HepG2 (cell line): Measurements from ENCODE around the gene ACBD3. TPM values are rescaled to one million over a fixed set of nuclear protein-coding genes. Genes with fewer than 3 reads are reported as not detected.

Experiments
- ATAC-seq: fragments of 200-7000 bp; cut with Tn5 transposase; 3 replicates; pipeline ENCODE4 v1.9.1; 2020; ENCODE audit warnings: mild to moderate bottlenecking, moderate library complexity
- BruUV-seq: library from RNA; stranded (reverse); fragments of 400-500 nt; replicated peaks from 2 replicates; lab custom pipeline; 2021; lab: Mats Ljungman, UMichigan
- CTCF ChIA-PET: fragments of 300-600 bp; formaldehyde crosslinking; extraction: SDS; loops from one replicate; lab custom pipeline; 2021; ENCODE audit warnings: low total read pairs, inconsistent platforms, low intra/inter-chr PET ratio; lab: Yijun Ruan, JAX
- POLR2A ChIA-PET: fragments of 350-600 bp; sonication (Branson Sonifier 250); formaldehyde crosslinking; loops from one replicate; lab custom pipeline; 2020; ENCODE audit warnings: antibody characterized with exemption, inconsistent platforms; lab: Yijun Ruan, JAX
- DNase-seq: peaks from one replicate; pipeline ENCODE4 v3.0.0-alpha.2; 2015; ENCODE audit warnings: low spot score
- FAIRE-seq: peaks from 3 replicates; lab custom pipeline; 2011; peaks lifted over from hg19 to GRCh38; lab: Jason Lieb, UNC
- H2AFZ ChIP-seq: one replicate; pipeline ENCODE4 v1.6.1; 2011; ENCODE audit warnings: low read length, inconsistent platforms
- H3K27ac ChIP-seq: fragments of 300-600 bp; 3 replicates; pipeline ENCODE4 v1.8.0; 2011; ENCODE audit warnings: mixed run types, mild to moderate bottlenecking, mixed read lengths, low read length, inconsistent platforms; ENCODE audit not compliant: insufficient read depth; ENCODE audit errors: extremely low read length
- H3K27me3 ChIP-seq, 2 experiments: fragments of 200-600 bp in 1 of 2; 2 replicates in 1 of 2; 3 replicates in 1 of 2; pipeline versions ENCODE4 v1.6.0 to v1.8.0; 2011; ENCODE audit warnings: low read length in 2 of 2, mild to moderate bottlenecking in 2 of 2, moderate library complexity in 2 of 2, inconsistent platforms in 1 of 2; ENCODE audit not compliant: insufficient read depth in 2 of 2, control insufficient read depth in 1 of 2
- H3K36me3 ChIP-seq, 2 experiments: fragments of 200-600 bp in 1 of 2; replicated peaks in 1 of 2; 2 replicates in 1 of 2; 3 replicates in 1 of 2; pipeline versions ENCODE4 v1.5.1 to v1.8.0; 2011; ENCODE audit warnings: low read length in 2 of 2, inconsistent platforms in 1 of 2; ENCODE audit not compliant: insufficient read depth in 2 of 2, control insufficient read depth in 1 of 2
- H3K4me1 ChIP-seq: 2 replicates; pipeline ENCODE4 v1.5.1; 2012; ENCODE audit warnings: low read length, inconsistent platforms; ENCODE audit not compliant: insufficient read depth
- H3K4me2 ChIP-seq: 2 replicates; pipeline ENCODE4 v1.6.0; 2011; ENCODE audit warnings: low read depth, low read length, inconsistent platforms
- H3K4me3 ChIP-seq, 3 experiments: fragments of 200-600 bp in 1 of 3; sonication (generic), shearing (Covaris generic) in 1 of 3; replicated peaks in 1 of 3; 2 replicates each; pipeline ENCODE4 v1.5.1; 2011 to 2016; ENCODE audit warnings: low read length in 3 of 3, inconsistent platforms in 2 of 3, low read depth in 2 of 3, mild to moderate bottlenecking in 2 of 3, control low read depth in 1 of 3, mixed read lengths in 1 of 3; ENCODE audit not compliant: insufficient read depth in 1 of 3
- H3K79me2 ChIP-seq: one replicate; pipeline ENCODE4 v1.6.1; 2011; ENCODE audit warnings: low read length, inconsistent platforms; ENCODE audit not compliant: insufficient read depth
- H3K9ac ChIP-seq: 2 replicates; pipeline ENCODE4 v1.6.0; 2011; ENCODE audit warnings: mild to moderate bottlenecking, low read depth, low read length, inconsistent platforms; ENCODE audit not compliant: insufficient read depth
- H3K9me3 ChIP-seq: 2 replicates; pipeline ENCODE4 v1.5.1; 2012; ENCODE audit warnings: mild to moderate bottlenecking, low read length
- H4K20me1 ChIP-seq: 2 replicates; pipeline ENCODE4 v1.6.0; 2011; ENCODE audit warnings: inconsistent platforms, mild to moderate bottlenecking, low read length, moderate library complexity; ENCODE audit not compliant: insufficient read depth
- BRCA1 ChIP-seq: sonication (generic); formaldehyde crosslinking; IDR thresholded peaks from 2 replicates; pipeline ENCODE4 v1.4.0; 2020; ENCODE audit warnings: missing genetic modification reagents
- EEA1 ChIP-seq: sonication (generic); formaldehyde crosslinking; IDR thresholded peaks from 2 replicates; pipeline ENCODE4 v1.5.1; 2020; ENCODE audit warnings: mild to moderate bottlenecking, missing genetic modification reagents, borderline replicate concordance
- ETV6 ChIP-seq: sonication (generic); formaldehyde crosslinking; conservative IDR thresholded peaks from 2 replicates; pipeline ENCODE4 v1.4.0; 2020; ENCODE audit warnings: missing genetic modification reagents
- FOSL2 ChIP-seq: sonication (generic); formaldehyde crosslinking; IDR thresholded peaks from 2 replicates; pipeline ENCODE4 v1.4.0; 2020; ENCODE audit warnings: missing genetic modification reagents
- KLF15 ChIP-seq: sonication (generic); formaldehyde crosslinking; IDR thresholded peaks from 2 replicates; pipeline ENCODE4 v1.8.1; 2023; ENCODE audit warnings: borderline replicate concordance, mild to moderate bottlenecking, inconsistent platforms, missing genetic modification reagents, mixed read lengths
- LCORL ChIP-seq, 2 experiments: fragments of 450-650 bp in 1 of 2; sonication (generic) in 1 of 2; formaldehyde crosslinking in 1 of 2; IDR thresholded peaks; 2 replicates each; pipeline versions ENCODE4 v1.5.0 to v1.6.1; 2017 to 2020; ENCODE audit warnings: antibody characterized with exemption in 1 of 2, missing genetic modification reagents in 1 of 2
- PLSCR1 ChIP-seq: sonication (generic); formaldehyde crosslinking; IDR thresholded peaks from 2 replicates; pipeline ENCODE4 v1.5.0; 2020; ENCODE audit warnings: missing genetic modification reagents, mild to moderate bottlenecking, borderline replicate concordance
- PRMT3 ChIP-seq: sonication (generic); formaldehyde crosslinking; IDR thresholded peaks from 2 replicates; pipeline ENCODE4 v1.8.1; 2022; ENCODE audit warnings: low read depth, mild to moderate bottlenecking, moderate library complexity, missing genetic modification reagents, borderline replicate concordance
- SUZ12 ChIP-seq: fragments of 150-350 bp; IDR thresholded peaks from 2 replicates; pipeline ENCODE4 v1.6.1; 2014; ENCODE audit warnings: low read depth, low read length
- TEAD2 ChIP-seq: sonication (generic); formaldehyde crosslinking; IDR thresholded peaks from 2 replicates; pipeline ENCODE4 v1.9.0; 2021; ENCODE audit warnings: missing genetic modification reagents
- TFAP4 ChIP-seq: sonication (generic); IDR thresholded peaks from 2 replicates; pipeline ENCODE4 v1.6.1; 2016; ENCODE audit warnings: low read depth, borderline replicate concordance
- ZFP1 ChIP-seq: IDR thresholded peaks from 2 replicates; pipeline ENCODE4 v1.6.1; 2016
- ZKSCAN8 ChIP-seq: IDR thresholded peaks from 2 replicates; pipeline ENCODE4 v1.6.1; 2016; ENCODE audit warnings: borderline replicate concordance, missing genetic modification reagents, missing compliant biosample characterization
- ZNF232 ChIP-seq: sonication (generic); formaldehyde crosslinking; IDR thresholded peaks from 2 replicates; pipeline ENCODE4 v1.4.0; 2020; ENCODE audit warnings: missing genetic modification reagents, borderline replicate concordance
- ZNF234 ChIP-seq: sonication (generic); formaldehyde crosslinking; conservative IDR thresholded peaks from 2 replicates; pipeline ENCODE4 v1.5.1; 2020; ENCODE audit warnings: mild to moderate bottlenecking, missing genetic modification reagents
- ZNF616 ChIP-seq: sonication (generic); formaldehyde crosslinking; IDR thresholded peaks from 2 replicates; pipeline ENCODE4 v1.5.0; 2020; ENCODE audit warnings: low read depth, mild to moderate bottlenecking, missing genetic modification reagents
- ZNF670 ChIP-seq: sonication (generic); formaldehyde crosslinking; IDR thresholded peaks from 2 replicates; pipeline ENCODE4 v1.8.0; 2022; ENCODE audit warnings: mild to moderate bottlenecking, missing genetic modification reagents, borderline replicate concordance
- ZNF747 ChIP-seq: sonication (generic); formaldehyde crosslinking; IDR thresholded peaks from 2 replicates; pipeline ENCODE4 v1.8.1; 2023; ENCODE audit warnings: missing genetic modification reagents, mild to moderate bottlenecking, borderline replicate concordance
- ZNF75D ChIP-seq: sonication (generic); formaldehyde crosslinking; IDR thresholded peaks from 2 replicates; pipeline ENCODE4 v1.8.1; 2023; ENCODE audit warnings: missing genetic modification reagents, mild to moderate bottlenecking, borderline replicate concordance
- ZNF891 ChIP-seq: sonication (generic); formaldehyde crosslinking; IDR thresholded peaks from 2 replicates; pipeline ENCODE4 v1.5.0; 2020; ENCODE audit warnings: mild to moderate bottlenecking, missing genetic modification reagents
- ZSCAN21 ChIP-seq: sonication (generic); formaldehyde crosslinking; IDR thresholded peaks from 2 replicates; pipeline ENCODE4 v1.8.0; 2022; ENCODE audit warnings: mild to moderate bottlenecking, missing genetic modification reagents, moderate library complexity, borderline replicate concordance
- WGBS: methylation state at CpG from one replicate; pipeline ENCODE4 v1.1.6; 2017; ENCODE audit warnings: low lambda C conversion rate; 5-methylcytosine and 5-hydroxymethylcytosine counted together
- in situ Hi-C: cut with HindIII; loops from 2 replicates; pipeline ENCODE4 v1.10.0; 2017; ENCODE audit warnings: low pct_unique_long_range_greater_than_20kb; ENCODE audit not compliant: extremely low pct_ligation_motif_present
- intact Hi-C: fragments of 100-400 bp; cut with micrococcal nuclease; formaldehyde crosslinking; loops from one replicate; pipeline ENCODE4 v1.10.0; 2022; ENCODE audit not compliant: unreplicated experiment
- polyA plus RNA-seq, 8 experiments: library from polyadenylated mRNA; depleted of rRNA in 3 of 8; stranded (reverse) in 7 of 8; unstranded in 1 of 8; fragments of >200 nt; fragmentation: Illumina TruSeq in 4 of 8; extraction: Trizol in 4 of 8; gene quantifications; 2 replicates each; pipeline versions ENCODE4 v1.2.1 to v1.2.3, GENCODE V29; 2011 to 2016; ENCODE audit warnings: low read depth in 4 of 8, missing spikeins in 1 of 8, mixed read lengths in 1 of 8; ENCODE audit not compliant: insufficient read depth in 1 of 8
- total RNA-seq, 5 experiments: library from RNA; depleted of rRNA; stranded (reverse); fragments of >200 nt; fragmentation: Illumina TruSeq; extraction: Trizol; gene quantifications; 2 replicates each; pipeline ENCODE4 v1.2.3, GENCODE V29; 2016; ENCODE audit warnings: low read depth in 1 of 5

Gene ACBD3
- total and polyA plus RNA-seq, 2 of the 13 experiments (the other 11 are each of a cell fraction or from before 2014, with no cell fraction given) = 24.3 to 39.3 TPM

GRCh38 chr1:226128487-226129075 is 58.0 kb downstream of the ACBD3 start:
- no peak for FAIRE-seq
- peak; percentile 38 for ATAC-seq
- H3K9me3 ChIP-seq = no peaks in the 10 kb centered on the region
- no peaks in the 10 kb centered on the region; a peak in 2 of 5 replicates for H3K27me3 ChIP-seq
- no peaks in the 10 kb centered on the region for H4K20me1 ChIP-seq
- no TSS peak for BruUV-seq
- in situ Hi-C loops (loop anchor here (10.0 kb wide), 1 partner anchor 206 kb away; no protein-coding TSS in a partner anchor), intact Hi-C loops (loop anchor here (5.0 kb wide), 2 partner anchors 39 to 204 kb away; no protein-coding TSS in a partner anchor)
- 28% methylated on average over 7 of the region's 8 CpGs for WGBS
- peak overlapping the region; percentile 25 to 67 (median 58); a peak in 5 of 6 replicates for H3K4me3 ChIP-seq
- no peak overlapping the region for H2AFZ ChIP-seq
- ChIA-PET POLR2A (interaction anchor here (0.7 to 2.3 kb wide), 9 partner anchors 9 to 79 kb away, joined by 3 to 13 read pairs (median 6); partner anchors contain the start of gene H3-3A), CTCF (no interaction called here)
- H3K4me1 ChIP-seq = peaks cover 68% of the 10 kb centered on the region
- H3K9ac ChIP-seq = peak overlapping the region; percentile 51
- peak; percentile 50 for DNase-seq
- no peaks in the 10 kb centered on the region for H3K36me3 ChIP-seq
- no peaks in the 10 kb centered on the region for H3K79me2 ChIP-seq
- peak overlapping the region; percentile 31 for H3K27ac ChIP-seq
- H3K4me2 ChIP-seq = peak overlapping the region; percentile 80
- TF ChIP-seq EEA1 (CRISPR knock-in tag) (no peak), PRMT3 (CRISPR knock-in tag) (no peak), KLF15 (CRISPR knock-in tag) (no peak), FOSL2 (CRISPR knock-in tag) (peak; percentile 89), ZFP1 (CRISPR knock-in tag) (no peak), LCORL (IDR thresholded peaks at IDR 0.05) (no peak), LCORL (CRISPR knock-in tag; IDR thresholded peaks at IDR 0.05) (peak; percentile 70; the same call in 1 of the 2 replicates), ZNF891 (0 out of 2 replicates have a peak, but pooled peaks have one; percentile 24), ZNF234 (CRISPR knock-in tag) (no peak), ETV6 (CRISPR knock-in tag) (no peak), ZSCAN21 (CRISPR knock-in tag) (0 out of 2 replicates have a peak, but pooled peaks have one; percentile 8), ZNF670 (CRISPR knock-in tag) (no peak), SUZ12 (no peak), ZNF75D (CRISPR knock-in tag) (0 out of 2 replicates have a peak, but pooled peaks have one; percentile 74), PLSCR1 (CRISPR knock-in tag) (no peak), ZNF616 (CRISPR knock-in tag) (no peak), ZNF747 (no peak), BRCA1 (CRISPR knock-in tag) (no peak), ZNF232 (CRISPR knock-in tag) (no peak), TEAD2 (CRISPR knock-in tag) (no peak), ZKSCAN8 (CRISPR knock-in tag) (no peak), TFAP4 (peak; percentile 72; the same call in 1 of the 2 replicates)
